Skeletal muscle satellite cell (primary cell): Measurements from ENCODE around the gene ARL6IP5.
A peak's percentile ranks its signal among the peaks of the same experiment; 100 is the strongest.

Experiments
- H3K27me3 ChIP-seq: 2 replicates; pipeline ENCODE4 v1.7.0; 2013; ENCODE audit warnings: low read length; ENCODE audit not compliant: control insufficient read depth, insufficient read depth
- H3K36me3 ChIP-seq: 2 replicates; pipeline ENCODE4 v1.7.0; 2013; ENCODE audit warnings: mild to moderate bottlenecking, control low read depth, low read length; ENCODE audit not compliant: insufficient read depth
- H3K4me1 ChIP-seq: 2 replicates; pipeline ENCODE4 v1.7.0; 2013; ENCODE audit warnings: low read length; ENCODE audit not compliant: control insufficient read depth, insufficient read depth
- H3K4me2 ChIP-seq: 2 replicates; pipeline ENCODE4 v1.7.0; 2013; ENCODE audit warnings: mild to moderate bottlenecking, low read length
- H3K4me3 ChIP-seq: 2 replicates; pipeline ENCODE4 v1.7.0; 2013; ENCODE audit warnings: low read length
- H3K9ac ChIP-seq: 2 replicates; pipeline ENCODE4 v1.7.0; 2013; ENCODE audit warnings: mild to moderate bottlenecking, low read depth, low read length, moderate library complexity
- H3K9me3 ChIP-seq: replicated peaks from 2 replicates; pipeline ENCODE4 v1.7.0; 2013; ENCODE audit warnings: mild to moderate bottlenecking, control low read depth, low read length

Gene ARL6IP5

DNA sequence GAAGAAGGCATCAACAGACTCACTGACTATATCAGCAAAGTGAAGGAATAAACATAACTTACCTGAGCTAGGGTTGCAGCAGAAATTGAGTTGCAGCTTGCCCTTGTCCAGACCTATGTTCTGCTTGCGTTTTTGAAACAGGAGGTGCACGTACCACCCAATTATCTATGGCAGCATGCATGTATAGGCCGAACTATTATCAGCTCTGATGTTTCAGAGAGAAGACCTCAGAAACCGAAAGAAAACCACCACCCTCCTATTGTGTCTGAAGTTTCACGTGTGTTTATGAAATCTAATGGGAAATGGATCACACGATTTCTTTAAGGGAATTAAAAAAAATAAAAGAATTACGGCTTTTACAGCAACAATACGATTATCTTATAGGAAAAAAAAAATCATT lies 19.8 kb downstream of the ARL6IP5 start:
- H3K4me2 ChIP-seq = peak overlapping the region; percentile 15
- peak overlapping the region; percentile 36 for H3K9ac ChIP-seq
- no peaks in the 10 kb centered on the region for H3K27me3 ChIP-seq
- no peak overlapping the region for H3K4me3 ChIP-seq
- no peaks in the 10 kb centered on the region for H3K9me3 ChIP-seq
- H3K36me3 ChIP-seq = peaks cover 52% of the 10 kb centered on the region
- peaks cover 24% of the 10 kb centered on the region for H3K4me1 ChIP-seq

DNA sequence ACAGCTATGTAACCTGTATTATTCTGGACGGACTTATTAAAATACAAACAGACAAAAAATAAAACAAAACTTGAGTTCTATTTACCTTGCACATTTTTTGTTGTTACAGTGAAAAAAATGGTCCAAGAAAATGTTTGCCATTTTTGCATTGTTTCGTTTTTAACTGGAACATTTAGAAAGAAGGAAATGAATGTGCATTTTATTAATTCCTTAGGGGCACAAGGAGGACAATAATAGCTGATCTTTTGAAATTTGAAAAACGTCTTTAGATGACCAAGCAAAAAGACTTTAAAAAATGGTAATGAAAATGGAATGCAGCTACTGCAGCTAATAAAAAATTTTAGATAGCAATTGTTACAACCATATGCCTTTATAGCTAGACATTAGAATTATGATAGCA lies 20.6 kb downstream of the ARL6IP5 start:
- H3K4me3 ChIP-seq = no peak overlapping the region

DNA sequence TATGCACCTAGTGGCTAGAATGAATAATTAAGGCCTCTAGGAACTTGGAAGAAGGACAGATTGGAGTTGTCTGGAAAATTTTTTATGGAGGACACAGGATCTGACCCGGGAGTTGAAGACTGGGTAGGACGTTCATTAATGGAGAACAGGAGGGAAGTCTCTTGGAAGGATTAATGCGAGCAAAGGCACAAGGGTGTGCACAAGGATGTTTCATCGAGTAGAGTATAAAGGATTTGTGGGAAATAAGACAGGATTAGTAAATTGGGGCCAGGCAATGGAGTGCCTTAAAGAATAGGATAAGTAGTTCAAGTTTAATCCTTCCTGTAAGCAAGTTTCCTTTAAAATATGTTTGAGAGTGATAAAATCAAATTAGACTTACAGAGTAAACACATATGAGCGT lies 23.1 kb downstream of the ARL6IP5 start:
- no peaks in the 10 kb centered on the region for H3K27me3 ChIP-seq
- H3K36me3 ChIP-seq = peaks cover 30% of the 10 kb centered on the region
- no peak overlapping the region for H3K4me2 ChIP-seq
- no peak overlapping the region for H3K9ac ChIP-seq
- H3K9me3 ChIP-seq = no peaks in the 10 kb centered on the region
- no peak overlapping the region for H3K4me3 ChIP-seq
- peaks cover 25% of the 10 kb centered on the region for H3K4me1 ChIP-seq

More for the DNA sequence above, 20.6 kb downstream of the ARL6IP5 start:
- Histone ChIP-seq H3K9ac (peak overlapping the region; percentile 36), H3K4me1 (peaks cover 24% of the 10 kb centered on the region), H3K4me2 (peak overlapping the region; percentile 15), H3K9me3 (no peaks in the 10 kb centered on the region), H3K27me3 (no peaks in the 10 kb centered on the region), H3K36me3 (peaks cover 50% of the 10 kb centered on the region)

DNA sequence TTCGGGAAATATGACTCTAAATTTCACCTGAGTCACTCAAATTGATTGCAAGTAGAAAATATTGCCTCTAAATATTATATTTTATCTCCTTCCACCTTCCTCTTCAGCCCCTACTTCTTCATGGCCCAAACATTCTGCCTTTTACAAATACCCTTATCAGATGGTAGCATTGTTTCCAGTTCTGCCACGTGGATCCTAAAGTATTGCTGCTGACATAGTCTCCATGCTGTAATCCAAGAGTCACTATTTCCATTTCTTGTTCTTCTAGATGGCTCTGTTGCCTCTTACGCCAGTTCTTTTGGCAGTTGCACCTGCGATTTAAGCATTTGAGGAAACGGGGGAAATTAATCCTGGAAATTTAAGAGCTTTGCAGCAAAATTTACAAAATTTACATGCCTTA lies 24.1 kb downstream of the ARL6IP5 start:
- no peak overlapping the region for H3K4me3 ChIP-seq
- no peaks in the 10 kb centered on the region for H3K27me3 ChIP-seq
- H3K4me2 ChIP-seq = no peak overlapping the region
- H3K9ac ChIP-seq = no peak overlapping the region
- peaks cover 34% of the 10 kb centered on the region for H3K4me1 ChIP-seq
- H3K36me3 ChIP-seq = peaks cover 20% of the 10 kb centered on the region
- H3K9me3 ChIP-seq = no peaks in the 10 kb centered on the region

DNA sequence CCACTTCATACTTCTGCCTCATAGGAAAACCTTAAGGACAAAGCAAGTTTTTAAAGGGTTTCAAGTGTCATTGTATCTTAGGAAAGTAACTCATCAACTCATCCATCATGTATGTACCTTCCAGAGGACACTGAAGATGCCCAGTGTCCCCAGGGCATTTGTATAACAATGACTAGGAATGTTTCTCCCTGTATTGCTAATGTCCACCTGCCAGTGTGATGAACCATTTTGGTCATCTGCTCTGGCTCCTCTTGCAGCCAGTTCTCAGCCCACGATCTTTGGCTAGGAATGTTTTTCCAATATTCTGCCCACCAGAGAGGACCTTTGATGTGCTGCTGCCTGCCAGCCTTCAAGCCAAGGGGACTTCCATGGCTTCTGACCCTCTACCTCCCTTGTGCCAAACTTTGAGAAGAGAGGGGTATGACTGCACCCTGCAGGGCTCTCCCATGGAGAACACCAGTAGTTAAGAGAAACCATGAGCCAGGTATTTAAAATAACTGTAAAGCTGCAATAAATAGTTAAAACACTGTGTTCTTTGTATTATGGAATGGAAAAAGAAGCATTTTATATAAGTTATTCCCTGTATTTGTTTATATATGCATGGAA lies 26.3 kb downstream of the ARL6IP5 start:
- Histone ChIP-seq H3K36me3 (peaks cover 2% of the 10 kb centered on the region), H3K4me2 (no peak overlapping the region), H3K27me3 (no peaks in the 10 kb centered on the region), H3K9ac (no peak overlapping the region), H3K4me1 (peaks cover 28% of the 10 kb centered on the region), H3K9me3 (no peaks in the 10 kb centered on the region), H3K4me3 (no peak overlapping the region)

DNA sequence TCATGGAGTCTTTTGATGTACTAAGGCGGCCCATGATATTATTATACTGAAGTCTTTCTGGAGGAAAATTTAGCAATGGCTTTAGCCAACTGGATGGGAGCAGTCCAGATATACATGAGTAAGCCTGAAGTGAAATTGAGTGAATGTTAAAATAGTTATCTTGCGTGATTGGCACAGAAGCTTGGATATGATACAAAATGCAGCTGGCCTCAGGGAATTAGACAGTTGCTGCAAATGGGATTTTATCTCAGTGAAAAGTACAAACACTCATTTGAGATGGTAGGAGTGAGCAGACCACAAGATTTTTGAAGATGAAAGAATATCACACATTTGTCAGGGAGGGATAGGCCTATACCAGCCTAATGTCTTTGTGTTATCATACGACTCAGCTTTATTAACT lies 28.8 kb downstream of the ARL6IP5 start:
- no peaks in the 10 kb centered on the region for H3K36me3 ChIP-seq
- peaks cover 33% of the 10 kb centered on the region for H3K4me1 ChIP-seq
- H3K9me3 ChIP-seq = no peaks in the 10 kb centered on the region
- H3K4me3 ChIP-seq = no peak overlapping the region
- H3K4me2 ChIP-seq = no peak overlapping the region
- H3K9ac ChIP-seq = no peak overlapping the region
- no peaks in the 10 kb centered on the region for H3K27me3 ChIP-seq

DNA sequence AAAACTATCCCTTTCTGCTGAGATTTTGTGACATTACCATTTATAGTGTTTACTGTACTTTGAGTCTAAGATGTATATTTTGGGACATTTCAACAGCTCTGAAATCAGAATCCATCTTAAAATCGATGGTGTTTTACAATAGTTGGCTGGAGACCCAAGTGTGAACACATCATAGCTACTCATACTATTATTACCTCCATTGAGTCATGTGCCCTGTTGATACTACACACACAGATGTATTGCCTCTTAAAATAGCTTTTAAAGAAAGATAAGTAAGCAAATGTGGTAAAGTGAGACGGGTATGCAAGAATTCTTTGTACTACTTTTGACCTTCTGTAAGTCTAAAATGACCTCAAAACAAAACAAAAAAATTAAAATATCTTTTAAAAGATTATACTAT lies 31.0 kb downstream of the ARL6IP5 start:
- no peak overlapping the region for H3K9ac ChIP-seq
- no peaks in the 10 kb centered on the region for H3K27me3 ChIP-seq
- H3K36me3 ChIP-seq = no peaks in the 10 kb centered on the region
- H3K4me3 ChIP-seq = no peak overlapping the region
- H3K9me3 ChIP-seq = no peaks in the 10 kb centered on the region
- peaks cover 33% of the 10 kb centered on the region for H3K4me1 ChIP-seq
- H3K4me2 ChIP-seq = peak overlapping the region; percentile 58

DNA sequence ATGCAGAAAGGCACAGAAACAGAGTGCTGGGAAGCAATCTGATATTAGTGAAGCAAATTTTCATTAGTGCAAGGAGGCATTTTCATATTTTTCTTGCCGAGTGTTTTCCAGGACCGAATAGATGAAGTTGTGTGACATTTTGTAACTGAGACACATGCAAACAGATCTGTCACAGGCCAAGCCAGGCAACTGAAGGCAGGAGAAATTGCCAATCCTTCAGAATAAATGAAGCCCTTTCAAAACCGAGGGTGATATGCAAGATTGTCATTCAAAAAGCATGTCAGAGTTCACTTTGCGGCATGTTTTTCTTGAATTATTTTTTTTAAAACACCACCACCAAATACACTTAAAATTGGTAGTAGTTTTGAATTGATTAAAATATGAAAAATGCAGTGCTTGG lies 31.4 kb downstream of the ARL6IP5 start:
- Histone ChIP-seq H3K4me3 (peak overlapping the region; percentile 24), H3K9ac (no peak overlapping the region), H3K4me1 (peaks cover 33% of the 10 kb centered on the region), H3K27me3 (no peaks in the 10 kb centered on the region), H3K9me3 (no peaks in the 10 kb centered on the region), H3K4me2 (peak overlapping the region; percentile 58), H3K36me3 (no peaks in the 10 kb centered on the region)

DNA sequence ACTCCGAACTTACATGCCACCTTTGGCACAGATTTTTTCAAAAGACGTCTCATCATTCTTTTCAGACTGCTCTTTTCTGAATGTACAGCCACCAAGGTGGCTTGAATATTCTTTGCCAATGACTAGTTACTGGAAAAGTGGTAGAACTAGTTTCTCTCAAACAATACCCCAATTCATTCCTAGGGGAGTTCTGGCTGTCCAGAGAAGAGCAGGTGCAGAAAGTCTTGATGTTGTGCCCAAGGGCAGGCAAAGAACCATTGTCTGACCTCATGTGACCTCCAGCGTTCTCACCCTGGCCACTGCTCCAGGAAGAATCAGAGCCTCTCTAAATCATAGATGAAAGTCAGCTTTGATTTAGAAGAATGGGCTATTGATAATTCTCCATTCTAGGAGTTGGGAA lies 32.2 kb downstream of the ARL6IP5 start:
- Histone ChIP-seq H3K9me3 (no peaks in the 10 kb centered on the region), H3K27me3 (no peaks in the 10 kb centered on the region), H3K4me1 (peaks cover 33% of the 10 kb centered on the region), H3K4me3 (no peak overlapping the region), H3K36me3 (no peaks in the 10 kb centered on the region), H3K4me2 (no peak overlapping the region), H3K9ac (no peak overlapping the region)

DNA sequence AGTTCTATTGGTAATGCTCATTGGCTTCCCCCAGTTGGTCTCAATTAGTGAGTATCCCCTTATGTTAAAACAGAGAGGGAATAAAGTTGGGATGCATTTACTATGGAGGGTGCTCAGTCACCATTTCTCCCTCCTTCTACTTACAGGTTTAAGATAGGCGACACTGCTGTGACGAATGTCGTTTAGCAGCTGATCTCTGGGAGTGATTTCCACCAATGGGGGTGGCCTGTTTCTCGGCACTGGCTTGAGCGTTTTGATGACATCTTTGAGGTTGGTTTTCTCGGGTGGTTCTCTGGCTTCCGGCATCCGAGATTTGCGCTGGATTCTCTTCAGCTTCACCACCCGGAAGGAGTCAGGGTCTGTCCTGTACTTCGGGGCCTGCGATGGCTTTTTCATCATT lies 33.8 kb downstream of the ARL6IP5 start:
- Histone ChIP-seq H3K4me3 (no peak overlapping the region), H3K27me3 (no peaks in the 10 kb centered on the region), H3K9ac (no peak overlapping the region), H3K4me2 (no peak overlapping the region), H3K4me1 (peaks cover 26% of the 10 kb centered on the region), H3K36me3 (no peaks in the 10 kb centered on the region), H3K9me3 (no peaks in the 10 kb centered on the region)

DNA sequence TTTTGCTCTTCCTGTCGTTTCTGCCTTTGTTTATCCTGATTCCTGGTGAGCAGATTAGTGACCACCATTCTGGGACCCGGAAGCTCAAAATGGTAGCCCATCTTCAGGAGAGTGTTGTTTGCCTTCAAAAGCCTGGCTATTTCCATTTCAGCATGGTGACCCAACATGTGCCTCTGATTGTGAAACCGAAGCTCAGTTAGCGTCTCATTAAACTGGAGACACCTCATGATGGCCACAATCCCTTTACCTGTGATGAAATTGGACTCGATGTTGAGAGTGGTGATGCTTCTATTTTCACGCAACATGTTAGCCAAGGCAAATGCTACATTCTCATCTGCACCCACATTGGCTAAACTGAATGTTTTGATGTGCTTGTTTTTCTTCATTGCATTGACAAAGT lies 34.4 kb downstream of the ARL6IP5 start:
- H3K4me3 ChIP-seq = no peak overlapping the region
- H3K27me3 ChIP-seq = no peaks in the 10 kb centered on the region
- peaks cover 20% of the 10 kb centered on the region for H3K4me1 ChIP-seq
- H3K9ac ChIP-seq = no peak overlapping the region
- no peaks in the 10 kb centered on the region for H3K36me3 ChIP-seq
- no peak overlapping the region for H3K4me2 ChIP-seq
- H3K9me3 ChIP-seq = no peaks in the 10 kb centered on the region

DNA sequence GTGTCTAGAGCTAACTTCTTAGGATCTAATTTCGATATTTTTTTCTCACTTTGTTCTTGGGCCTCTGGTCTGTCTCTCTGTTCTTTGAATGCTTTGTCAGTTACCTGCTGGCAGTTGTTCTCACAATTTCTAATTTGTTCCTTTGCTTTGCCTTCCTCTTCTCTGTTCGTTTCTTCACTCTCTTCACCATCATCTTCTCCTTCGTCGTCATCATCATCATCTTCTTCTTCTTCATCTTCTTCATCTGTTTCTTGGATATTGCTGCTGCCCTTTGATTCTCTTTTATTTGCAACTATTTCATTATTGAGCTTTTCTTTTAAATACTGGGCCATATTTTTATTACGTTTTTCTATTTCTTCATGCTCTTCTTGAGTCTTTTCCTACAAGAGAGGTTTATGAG lies 34.9 kb downstream of the ARL6IP5 start:
- no peak overlapping the region for H3K4me2 ChIP-seq
- H3K4me1 ChIP-seq = peaks cover 19% of the 10 kb centered on the region
- H3K36me3 ChIP-seq = no peaks in the 10 kb centered on the region
- H3K9me3 ChIP-seq = no peaks in the 10 kb centered on the region
- H3K27me3 ChIP-seq = no peaks in the 10 kb centered on the region
- no peak overlapping the region for H3K4me3 ChIP-seq
- no peak overlapping the region for H3K9ac ChIP-seq
